GM20431 (cell line): ENCODE data around the gene TNFRSF1B.

Experiments
- in situ Hi-C: fragments of 300-500 bp; cut with MseI, MboI; formaldehyde crosslinking; loops from one replicate; pipeline ENCODE4 v1.15.0; 2020; ENCODE audit warnings: low sequenced_read_pairs; ENCODE audit not compliant: unreplicated experiment

Gene TNFRSF1B

GRCh38 chr1:12153181-12153785, 13.5 kb upstream of the TNFRSF1B start:
- in situ Hi-C loops, result no loop called here

GRCh38 chr1:12155328-12155727, 11.5 kb upstream of the TNFRSF1B start:
- in situ Hi-C loops, result no loop called here

GRCh38 chr1:12157366-12158231, 9.2 kb upstream of the TNFRSF1B start:
- in situ Hi-C loops, result no loop called here

- in situ Hi-C loops, result no loop called here
Observed at GRCh38 chr1:12158357-12159092, 8.3 kb upstream of the TNFRSF1B start.

- in situ Hi-C loops, result no loop called here
Observed at GRCh38 chr1:12159816-12160215, 7.0 kb upstream of the TNFRSF1B start.

GRCh38 chr1:12161324-12161661, 5.5 kb upstream of the TNFRSF1B start:
- in situ Hi-C loops, result no loop called here

GRCh38 chr1:12161662-12162458, 4.9 kb upstream of the TNFRSF1B start:
- in situ Hi-C loops, result no loop called here

GRCh38 chr1:12162459-12163137, 4.2 kb upstream of the TNFRSF1B start:
- in situ Hi-C loops, result no loop called here

- in situ Hi-C loops, result no loop called here
Observed at GRCh38 chr1:12163210-12163609, 3.6 kb upstream of the TNFRSF1B start.

- in situ Hi-C loops, result no loop called here
Observed at GRCh38 chr1:12164210-12164609, 2.6 kb upstream of the TNFRSF1B start.

- in situ Hi-C loops, result no loop called here
Observed at GRCh38 chr1:12165342-12165741, 1.4 kb upstream of the TNFRSF1B start.

- in situ Hi-C loops, result no loop called here
Observed at GRCh38 chr1:12167493-12168429, 970 bp downstream of the TNFRSF1B start.

- in situ Hi-C loops, result no loop called here
Observed at GRCh38 chr1:12168451-12169160, 1.8 kb downstream of the TNFRSF1B start.

- in situ Hi-C loops, result no loop called here
Observed at GRCh38 chr1:12169442-12170135, 2.8 kb downstream of the TNFRSF1B start.

GRCh38 chr1:12170263-12170671, 3.5 kb downstream of the TNFRSF1B start:
- in situ Hi-C loops, result no loop called here

GRCh38 chr1:12171206-12172041, 4.6 kb downstream of the TNFRSF1B start:
- in situ Hi-C loops, result no loop called here
